Transverse colon (tissue), 4 donors: ENCODE results near the gene BCL7B. TPM values are rescaled to one million over a fixed set of nuclear protein-coding genes. Genes with fewer than 3 reads are reported as not detected.
"Not testable (repeated sequence)": the region's sequence is repeated elsewhere in the genome, so short reads cannot be mapped to it uniquely, and the experiment has no call there.

Experiments used
- DNase-seq: peaks from one replicate; pipeline ENCODE4 v3.0.0-alpha.2; 2019
- H3K27ac ChIP-seq, 4 donors: fragments of 200-600 bp; sonication (generic); 2 replicates each; pipeline ENCODE4 v1.5.1; 2016 to 2018; ENCODE audit warnings: inconsistent platforms in 4 of 4
- H3K27me3 ChIP-seq: fragments of 200-600 bp; sonication (generic); 2 replicates; pipeline ENCODE4 v1.5.1; 2017; ENCODE audit warnings: inconsistent platforms
- H3K36me3 ChIP-seq, 4 donors: fragments of 200-600 bp; sonication (generic); 2 replicates each; pipeline ENCODE4 v1.5.1; 2017 to 2019; ENCODE audit warnings: inconsistent platforms in 4 of 4
- H3K4me1 ChIP-seq, 4 donors: fragments of 200-600 bp; sonication (generic); 2 replicates each; pipeline ENCODE4 v1.5.1; 2017 to 2020; ENCODE audit warnings: inconsistent platforms in 4 of 4
- H3K4me3 ChIP-seq, 4 donors: fragments of 200-600 bp; sonication (generic); 1 replicate in 1 of 4; 2 replicates in 3 of 4; pipeline versions ENCODE4 v1.5.1 to v1.6.1; 2017 to 2019; ENCODE audit warnings: inconsistent platforms in 4 of 4
- H3K9me3 ChIP-seq, 2 donors: fragments of 200-600 bp; sonication (generic); 2 replicates each; pipeline ENCODE4 v1.5.1; 2017 to 2019; ENCODE audit warnings: inconsistent platforms in 2 of 2
- EP300 ChIP-seq: sonication (generic); formaldehyde crosslinking; IDR thresholded peaks from one replicate; pipeline ENCODE4 v1.6.1; 2017; ENCODE audit warnings: antibody characterized with exemption, low read depth
- POLR2A ChIP-seq: fragments of 450-650 bp; IDR thresholded peaks from one replicate; pipeline ENCODE4 v1.6.1; 2016; ENCODE audit warnings: antibody characterized with exemption, mild to moderate bottlenecking, moderate library complexity
- POLR2AphosphoS5 ChIP-seq, 3 donors: sonication (generic); formaldehyde crosslinking; IDR thresholded peaks; one replicate each; pipeline ENCODE4 v1.6.1; 2016; ENCODE audit warnings: antibody characterized with exemption in 3 of 3
- WGBS, 2 donors: methylation state at CpG; one replicate each; pipeline ENCODE4 v1.1.5; 2018; ENCODE audit warnings: low coverage in 1 of 2; 5-methylcytosine and 5-hydroxymethylcytosine counted together
- in situ Hi-C, 4 donors: fragments of 200-750 bp; cut with MboI; loops; one replicate each; pipeline versions ENCODE4 v1.15.0 to v1.15.1; 2017; ENCODE audit warnings: low sequenced_read_pairs in 3 of 4, low pct_ligation_motif_present in 1 of 4, low pct_unique_long_range_greater_than_20kb in 1 of 4
- intact Hi-C: fragments of 100-400 bp; cut with DNase I; formaldehyde crosslinking; loops from one replicate; pipeline ENCODE4 v1.15.1; 2023; ENCODE audit warnings: low total_unique reads
- total RNA-seq, 4 donors: library from RNA; depleted of rRNA; stranded (reverse); fragments of >200 nt; gene quantifications; one replicate each; pipeline ENCODE4 v1.1.0, GENCODE V29; 2016
- TF ChIP-seq, protein P1 (sequence below), 5 experiments: fragments of 200-600 bp in 3 of 5; fragments of 450-650 bp in 2 of 5; sonication (generic) in 3 of 5; IDR thresholded peaks; 1 replicate in 2 of 5; 2 replicates in 3 of 5; pipeline ENCODE4 v1.5.1; 2016 to 2017; ENCODE audit warnings: antibody characterized with exemption in 5 of 5, inconsistent platforms in 3 of 5, mild to moderate bottlenecking in 2 of 5, moderate library complexity in 1 of 5

The BCL7B gene
- total RNA-seq, 4 donors from 2014 or later, result 75.7 to 96.1 (median 86.0) TPM

DNA sequence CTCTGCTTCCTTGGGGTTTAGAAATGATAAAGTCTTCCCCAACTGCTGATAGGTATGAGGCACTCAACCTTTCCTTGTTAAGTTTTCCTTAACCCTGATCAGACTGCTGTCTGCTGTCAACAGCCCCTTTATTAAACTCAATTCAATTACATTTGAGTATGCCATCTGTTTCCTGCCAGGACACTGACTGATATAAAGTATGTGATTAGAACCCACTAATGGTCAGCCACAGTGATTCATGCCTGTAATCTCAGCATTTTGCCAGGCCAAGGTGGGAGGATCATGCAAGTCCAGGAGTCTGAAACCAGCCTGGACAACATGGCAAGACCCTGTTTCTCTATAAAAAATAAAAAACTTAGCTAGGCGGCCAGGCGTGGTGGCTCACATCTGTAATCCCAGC, 53.5 kb downstream of the BCL7B start:
- intact Hi-C loops, result no loop called here
- Histone ChIP-seq H3K27ac (no peak overlapping the region), H3K9me3 (no peaks in the 10 kb centered on the region), H3K4me3 (no peak overlapping the region), H3K36me3 (peaks cover 0 to 83% (median 41%) of the 10 kb centered on the region in 4 donors), H3K4me1 (no peaks in the 10 kb centered on the region), H3K27me3 (no peaks in the 10 kb centered on the region)
- WGBS, 2 donors, result 97% methylated on average over 2 of the region's 2 CpGs; no CpG with 5 or more reads in 1 of the 2 donors
- TF ChIP-seq POLR2A (no peak), EP300 (no peak), POLR2AphosphoS5 (IDR thresholded peaks at IDR 0.05) (no peak)
- TF ChIP-seq, protein P1, sequence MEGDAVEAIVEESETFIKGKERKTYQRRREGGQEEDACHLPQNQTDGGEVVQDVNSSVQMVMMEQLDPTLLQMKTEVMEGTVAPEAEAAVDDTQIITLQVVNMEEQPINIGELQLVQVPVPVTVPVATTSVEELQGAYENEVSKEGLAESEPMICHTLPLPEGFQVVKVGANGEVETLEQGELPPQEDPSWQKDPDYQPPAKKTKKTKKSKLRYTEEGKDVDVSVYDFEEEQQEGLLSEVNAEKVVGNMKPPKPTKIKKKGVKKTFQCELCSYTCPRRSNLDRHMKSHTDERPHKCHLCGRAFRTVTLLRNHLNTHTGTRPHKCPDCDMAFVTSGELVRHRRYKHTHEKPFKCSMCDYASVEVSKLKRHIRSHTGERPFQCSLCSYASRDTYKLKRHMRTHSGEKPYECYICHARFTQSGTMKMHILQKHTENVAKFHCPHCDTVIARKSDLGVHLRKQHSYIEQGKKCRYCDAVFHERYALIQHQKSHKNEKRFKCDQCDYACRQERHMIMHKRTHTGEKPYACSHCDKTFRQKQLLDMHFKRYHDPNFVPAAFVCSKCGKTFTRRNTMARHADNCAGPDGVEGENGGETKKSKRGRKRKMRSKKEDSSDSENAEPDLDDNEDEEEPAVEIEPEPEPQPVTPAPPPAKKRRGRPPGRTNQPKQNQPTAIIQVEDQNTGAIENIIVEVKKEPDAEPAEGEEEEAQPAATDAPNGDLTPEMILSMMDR (IDR thresholded peaks at IDR 0.05), result no peak
- no peak for DNase-seq
- in situ Hi-C loops, result no loop called here

DNA sequence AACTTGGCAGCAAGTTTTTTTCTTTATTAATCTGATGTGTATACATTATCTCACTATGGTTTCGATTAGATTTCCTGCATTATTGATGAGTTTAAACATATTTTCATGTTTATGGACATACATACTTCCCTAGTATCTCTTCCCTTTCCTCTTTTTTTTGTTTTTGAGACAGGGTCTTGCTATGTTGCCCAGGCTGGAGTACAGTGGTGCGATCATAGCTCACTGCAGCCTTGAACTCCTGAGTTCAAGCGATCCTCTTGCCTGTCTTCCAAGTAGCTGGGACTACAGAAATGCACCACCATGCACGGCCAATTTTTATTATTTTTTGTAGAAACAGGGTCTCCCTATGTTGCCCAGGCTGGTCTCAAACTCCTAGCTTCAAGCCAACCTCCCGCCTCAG, 54.3 kb downstream of the BCL7B start:
- TF ChIP-seq POLR2AphosphoS5 (IDR thresholded peaks at IDR 0.05) (no peak), EP300 (no peak), POLR2A (no peak)
- TF ChIP-seq, protein P1 (IDR thresholded peaks at IDR 0.05), result no peak
- Histone ChIP-seq H3K4me1 (no peaks in the 10 kb centered on the region), H3K36me3 (peaks cover 0 to 83% (median 41%) of the 10 kb centered on the region in 4 donors), H3K9me3 (no peaks in the 10 kb centered on the region), H3K4me3 (no peak overlapping the region), H3K27ac (no peak overlapping the region), H3K27me3 (no peaks in the 10 kb centered on the region)
- DNase-seq, result no peak
- in situ Hi-C loops, result no loop called here
- intact Hi-C loops, result no loop called here
- 90 to 100% methylated on average over 2 to 5 of the region's 5 CpGs for WGBS, 2 donors

DNA sequence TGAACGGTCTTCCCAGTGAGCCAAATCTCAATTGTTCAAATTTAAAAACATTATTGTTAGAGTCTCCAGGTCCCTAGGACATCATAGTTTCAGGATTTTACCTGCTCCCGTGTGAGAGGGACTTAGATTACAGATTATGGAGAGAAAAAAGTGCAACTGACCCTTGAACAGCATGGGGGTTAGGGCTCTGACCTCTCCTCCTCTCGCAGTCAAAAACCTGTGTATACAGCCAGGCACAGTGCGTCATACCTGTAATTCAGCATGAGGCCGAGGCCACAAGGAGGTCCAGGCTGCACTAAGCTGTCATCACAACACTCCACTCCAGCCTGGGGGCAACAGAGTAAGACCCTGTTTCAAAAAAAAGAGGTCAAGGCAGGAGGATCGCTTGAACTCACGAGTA, 60.9 kb downstream of the BCL7B start:
- Histone ChIP-seq H3K4me3 (no peak overlapping the region), H3K27ac (no peak overlapping the region), H3K9me3 (no peaks in the 10 kb centered on the region), H3K4me1 (no peaks in the 10 kb centered on the region), H3K27me3 (no peaks in the 10 kb centered on the region), H3K36me3 (peaks cover 0 to 78% (median 35%) of the 10 kb centered on the region in 4 donors)
- WGBS, 2 donors, result 97 to 100% methylated on average over 5 to 7 of the region's 7 CpGs
- in situ Hi-C loops (no loop called here), intact Hi-C loops (no loop called here)
- DNase-seq, result no peak
- TF ChIP-seq EP300 (no peak), POLR2A (no peak), POLR2AphosphoS5 (IDR thresholded peaks at IDR 0.05) (no peak)
- TF ChIP-seq, protein P1 (IDR thresholded peaks at IDR 0.05), result no peak

DNA sequence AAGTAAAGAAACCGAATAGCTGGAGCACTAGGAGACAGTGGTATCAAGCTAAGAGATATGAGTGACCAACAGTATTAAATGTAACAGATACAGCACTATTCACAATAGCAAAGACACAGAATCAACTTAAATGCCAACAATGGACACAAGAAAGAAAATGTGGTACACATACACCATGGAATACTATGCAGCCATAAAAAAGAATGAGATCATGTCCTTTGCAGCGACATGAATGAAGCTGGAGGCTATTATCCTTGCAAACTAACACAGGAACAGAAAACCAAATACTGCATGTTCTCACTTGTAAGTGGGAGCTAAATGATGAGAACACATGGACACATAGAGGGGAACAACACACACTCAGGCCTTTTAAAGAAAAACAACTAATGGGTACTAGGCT, 62.0 kb downstream of the BCL7B start:
- peaks cover 0 to 79% (median 39%) of the 10 kb centered on the region in 4 donors for H3K36me3 ChIP-seq
- H3K27ac ChIP-seq, intact Hi-C loops, in situ Hi-C loops, DNase-seq, H3K4me1 ChIP-seq, H3K4me3 ChIP-seq, H3K27me3 ChIP-seq, H3K9me3 ChIP-seq: not testable (repeated sequence)
- WGBS, 2 donors, result 89 to 98% methylated on average over 2 of the region's 2 CpGs

DNA sequence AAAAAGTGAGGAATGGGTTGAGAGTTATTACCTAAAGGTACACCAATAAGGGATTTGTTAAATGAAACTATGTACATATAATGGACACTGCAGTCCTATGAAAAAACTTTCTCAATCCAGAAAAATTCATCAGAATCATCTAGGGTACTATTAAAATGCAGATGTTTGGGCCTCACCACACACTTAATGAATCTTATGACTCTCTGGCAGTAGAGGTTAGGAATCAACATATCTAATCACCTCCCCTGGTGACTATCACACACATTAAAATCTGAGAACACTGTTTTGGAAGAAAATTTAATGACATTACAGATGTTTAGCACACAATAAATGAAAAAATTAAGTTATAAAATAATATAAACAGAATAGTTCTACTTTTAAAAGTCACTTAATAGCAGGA, 67.5 kb downstream of the BCL7B start:
- TF ChIP-seq POLR2AphosphoS5 (IDR thresholded peaks at IDR 0.05) (no peak), POLR2A (no peak), EP300 (no peak)
- TF ChIP-seq, protein P1 (IDR thresholded peaks at IDR 0.05), result no peak
- Histone ChIP-seq H3K4me1 (no peaks in the 10 kb centered on the region), H3K9me3 (no peaks in the 10 kb centered on the region), H3K27me3 (no peaks in the 10 kb centered on the region), H3K36me3 (peaks cover 0 to 84% (median 34%) of the 10 kb centered on the region in 4 donors), H3K27ac (no peak overlapping the region), H3K4me3 (no peak overlapping the region)
- intact Hi-C loops (no loop called here), in situ Hi-C loops (no loop called here)
- DNase-seq, result no peak
